Measurements from ENCODE around the gene CCSER2.

Gene CCSER2

GRCh38 chr10:84329196-84329611 lies 815 bp downstream of the CCSER2 start:
- DNase-seq (ENCODE audit: insufficient read length, low spot score) (no peak), FAIRE-seq (peak; percentile 79)
- no peak for TF ChIP-seq POLR2A (IDR thresholded peaks at IDR 0.05; ENCODE audit: low read depth, low read length)

- TF ChIP-seq POLR2A (IDR thresholded peaks at IDR 0.05; ENCODE audit: low read depth, low read length) = no peak
- FAIRE-seq (peak; percentile 38), DNase-seq (ENCODE audit: insufficient read length, low spot score) (no peak)
Observed at GRCh38 chr10:84329986-84330651, 1.7 kb downstream of the CCSER2 start.

DNA sequence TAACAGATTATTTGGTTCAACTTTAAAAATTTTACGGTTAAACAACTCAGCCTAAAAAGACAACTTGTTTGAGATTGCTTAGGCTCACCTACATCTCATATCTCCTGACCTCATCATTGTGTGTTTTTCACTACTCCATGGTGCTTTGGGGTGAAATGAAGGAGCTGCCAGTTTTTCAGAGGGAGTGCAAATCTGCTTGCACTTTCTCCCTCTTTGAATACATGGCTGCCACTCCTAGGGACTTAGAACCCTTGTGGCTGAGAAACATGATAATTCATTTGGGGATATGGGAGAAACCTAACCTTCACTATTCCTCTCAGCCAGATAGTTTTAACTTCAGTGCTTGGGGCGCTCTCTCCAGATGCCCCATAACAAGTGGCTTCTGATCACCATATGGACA lies 2.7 kb downstream of the CCSER2 start:
- no peak for TF ChIP-seq POLR2A (IDR thresholded peaks at IDR 0.05; ENCODE audit: low read depth, low read length)
- FAIRE-seq (no peak), DNase-seq (ENCODE audit: insufficient read length, low spot score) (no peak)

GRCh38 chr10:84333864-84334451 lies 5.6 kb downstream of the CCSER2 start:
- FAIRE-seq (peak; percentile 97), DNase-seq (ENCODE audit: insufficient read length, low spot score) (peak; percentile 26)
- TF ChIP-seq POLR2A (IDR thresholded peaks at IDR 0.05; ENCODE audit: low read depth, low read length) = no peak

DNA sequence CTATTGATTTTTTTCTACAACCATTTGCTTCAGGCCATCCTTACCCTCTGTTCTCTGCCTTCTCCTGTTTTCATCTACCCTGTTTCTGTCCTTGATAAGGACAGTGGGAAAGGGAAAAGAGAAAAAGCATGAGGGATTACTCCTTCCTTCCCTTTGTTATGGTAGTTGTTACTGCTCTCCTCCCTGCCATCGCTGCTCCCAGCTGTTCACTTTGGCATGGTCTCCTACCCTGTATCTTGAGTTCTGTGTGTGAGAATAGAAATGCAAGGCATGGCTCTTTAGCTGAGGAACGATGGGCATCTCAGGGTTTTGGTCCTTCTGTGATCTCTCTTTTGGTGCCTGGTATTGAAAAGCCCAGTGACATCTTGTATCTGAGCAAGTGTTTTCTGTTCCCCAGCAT lies 6.4 kb downstream of the CCSER2 start:
- peak; percentile 6 for FAIRE-seq
- DNase-seq (ENCODE audit: insufficient read length, low spot score) = no peak
- no peak for TF ChIP-seq POLR2A (IDR thresholded peaks at IDR 0.05; ENCODE audit: low read depth, low read length)

- no peak for FAIRE-seq
- no peak for TF ChIP-seq POLR2A (IDR thresholded peaks at IDR 0.05; ENCODE audit: low read depth, low read length)
- DNase-seq (ENCODE audit: insufficient read length, low spot score) = no peak
Observed at GRCh38 chr10:84335516-84335915, 7.1 kb downstream of the CCSER2 start.

DNA sequence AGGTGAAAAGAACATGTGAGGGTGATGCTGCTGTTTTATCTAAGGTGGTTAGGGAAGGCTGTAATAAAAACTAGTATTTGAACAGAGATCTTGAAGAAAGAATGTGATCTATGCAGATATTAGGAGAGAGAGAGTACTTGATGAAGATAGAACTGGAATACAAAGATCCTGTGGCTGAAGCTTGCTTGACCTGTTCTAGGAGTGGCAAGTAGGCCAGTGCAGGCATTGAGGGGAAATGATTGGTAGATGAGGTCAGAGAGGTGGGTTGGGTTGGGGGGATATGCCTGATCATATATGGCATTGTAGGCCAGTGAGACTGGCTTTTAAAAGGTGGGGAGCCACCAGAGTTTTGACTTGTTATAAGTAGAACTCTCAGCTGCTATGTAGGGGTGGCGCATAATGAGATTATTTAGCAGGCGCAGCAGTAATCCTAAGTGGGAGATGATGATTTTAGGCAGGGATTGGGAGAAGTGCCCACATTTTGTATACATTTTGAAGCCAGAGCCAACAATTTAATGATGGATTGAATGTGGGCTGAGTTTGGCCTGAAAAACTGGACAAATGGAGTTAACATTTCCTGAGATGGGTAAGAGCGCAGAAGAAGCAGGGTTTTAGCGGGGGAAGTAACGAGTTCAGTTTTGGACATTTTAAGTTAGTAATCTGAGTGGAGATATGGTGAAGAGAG lies 8.2 kb downstream of the CCSER2 start:
- TF ChIP-seq POLR2A (IDR thresholded peaks at IDR 0.05; ENCODE audit: low read depth, low read length) = no peak
- no peak for DNase-seq (ENCODE audit: insufficient read length, low spot score)
- FAIRE-seq = peak; percentile 58

DNA sequence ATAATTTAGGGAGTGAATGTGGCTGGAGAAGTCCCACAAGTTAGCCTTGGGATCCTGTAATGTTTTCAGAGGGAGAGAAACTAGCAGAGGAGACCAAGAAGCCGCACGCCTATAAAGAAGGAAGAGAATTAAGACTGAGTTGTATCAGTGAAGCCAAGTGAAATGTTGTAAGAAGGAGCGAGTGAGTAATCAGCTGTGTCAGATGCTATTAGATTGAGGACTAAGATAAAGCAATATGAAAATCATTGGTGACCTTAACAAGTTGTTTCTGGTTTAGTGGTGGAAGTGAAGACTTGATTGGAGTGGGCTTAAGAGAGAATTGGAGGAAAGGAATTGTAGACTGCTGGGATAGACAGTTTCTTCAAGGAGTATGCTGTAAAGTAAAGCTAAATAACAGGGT lies 8.8 kb downstream of the CCSER2 start:
- TF ChIP-seq POLR2A (IDR thresholded peaks at IDR 0.05; ENCODE audit: low read depth, low read length) = no peak
- no peak for DNase-seq (ENCODE audit: insufficient read length, low spot score)
- FAIRE-seq = peak; percentile 78

DNA sequence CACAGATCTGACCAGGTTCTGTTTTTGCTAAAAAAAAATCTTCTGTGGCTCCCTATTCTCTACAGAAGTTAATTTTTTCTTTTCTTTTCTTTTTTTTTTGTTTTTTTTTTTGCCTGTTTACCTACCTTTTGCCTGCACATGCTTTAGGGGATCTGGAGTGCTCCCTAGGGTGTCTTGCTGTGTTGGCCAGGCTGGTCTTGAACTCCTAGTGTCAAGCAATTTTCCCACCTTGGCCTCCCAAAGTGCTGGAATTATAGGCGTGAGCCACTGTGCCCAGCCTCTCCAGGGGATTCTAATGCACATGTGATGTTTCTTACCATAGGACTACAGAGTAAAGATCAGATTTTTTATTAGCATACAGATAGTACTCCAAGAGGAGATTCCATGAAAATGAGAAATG lies 10.6 kb downstream of the CCSER2 start:
- FAIRE-seq = no peak
- TF ChIP-seq POLR2A (IDR thresholded peaks at IDR 0.05; ENCODE audit: low read depth, low read length) = no peak
- no peak for DNase-seq (ENCODE audit: insufficient read length, low spot score)

GRCh38 chr10:84340187-84340586 lies 11.8 kb downstream of the CCSER2 start:
- DNase-seq (ENCODE audit: insufficient read length, low spot score) (no peak), FAIRE-seq (no peak)
- TF ChIP-seq POLR2A (IDR thresholded peaks at IDR 0.05; ENCODE audit: low read depth, low read length) = no peak

DNA sequence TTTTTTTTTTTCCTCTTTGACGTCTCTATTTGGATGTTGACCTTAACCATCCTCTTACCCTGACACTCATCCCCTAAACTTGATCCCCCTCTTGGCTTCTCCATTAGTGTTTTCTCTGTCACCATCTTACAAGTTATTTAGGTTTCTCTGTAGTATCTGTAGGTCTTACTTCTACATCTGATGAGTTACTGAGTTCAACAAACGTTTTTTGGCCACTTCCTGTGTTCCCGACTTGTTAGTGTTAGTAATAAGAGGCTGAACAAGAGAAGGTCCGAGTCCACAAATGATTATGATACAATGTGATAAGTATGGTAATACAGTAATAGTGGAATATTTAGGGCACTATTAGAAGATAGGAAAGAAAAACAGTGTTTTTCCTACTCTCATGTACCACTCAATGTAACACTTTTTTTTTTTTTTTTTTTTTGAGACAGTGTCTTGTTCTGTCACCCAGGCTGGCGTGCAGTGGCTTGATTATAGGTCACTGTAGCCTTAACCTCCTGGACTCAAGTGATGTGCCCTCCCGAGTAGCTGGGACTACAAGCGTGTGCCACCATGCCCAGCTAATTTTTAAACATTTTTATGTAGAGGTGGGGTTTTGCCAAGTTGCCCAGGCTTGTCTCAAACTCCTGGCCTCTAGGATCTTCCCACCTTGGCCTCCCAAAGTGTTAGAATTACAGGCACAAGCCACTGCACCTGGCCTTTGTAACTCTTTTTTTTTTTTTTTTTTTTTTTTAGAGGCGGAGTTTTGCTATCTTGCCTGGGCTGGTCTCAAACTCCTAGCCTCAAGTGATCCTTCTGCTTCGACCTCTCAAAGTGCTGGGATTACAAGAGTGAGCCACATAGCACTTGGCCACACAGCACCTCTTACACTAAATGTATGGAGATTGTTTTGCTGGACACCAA lies 12.5 kb downstream of the CCSER2 start:
- no peak for DNase-seq (ENCODE audit: insufficient read length, low spot score)
- no peak for TF ChIP-seq POLR2A (IDR thresholded peaks at IDR 0.05; ENCODE audit: low read depth, low read length)
- FAIRE-seq = peak; percentile 50

GRCh38 chr10:84341538-84341856 lies 13.1 kb downstream of the CCSER2 start:
- no peak for FAIRE-seq
- no peak for DNase-seq (ENCODE audit: insufficient read length, low spot score)
- no peak for TF ChIP-seq POLR2A (IDR thresholded peaks at IDR 0.05; ENCODE audit: low read depth, low read length)

DNA sequence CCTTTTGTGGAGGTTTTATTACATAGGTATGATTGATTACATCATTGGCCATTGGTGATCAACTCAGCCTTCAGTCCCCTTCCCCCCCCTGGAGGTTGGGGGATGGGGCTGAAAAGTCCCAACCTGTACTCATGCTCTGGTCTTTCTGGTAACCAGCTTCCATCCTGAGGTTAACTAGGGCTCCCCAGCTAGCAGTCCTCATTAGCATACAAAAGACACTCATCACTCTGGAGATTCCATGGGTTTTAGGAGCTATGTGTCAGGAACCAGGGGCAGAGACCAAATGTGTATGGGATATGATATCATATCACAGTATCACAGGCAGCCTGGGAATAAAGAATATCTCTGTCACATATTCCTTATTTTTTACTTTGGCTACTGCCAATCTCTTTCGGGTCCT lies 13.6 kb downstream of the CCSER2 start:
- TF ChIP-seq POLR2A (IDR thresholded peaks at IDR 0.05; ENCODE audit: low read depth, low read length) = no peak
- no peak for FAIRE-seq
- DNase-seq (ENCODE audit: insufficient read length, low spot score) = no peak

- DNase-seq (ENCODE audit: insufficient read length, low spot score) (no peak), FAIRE-seq (peak; percentile 33)
- TF ChIP-seq POLR2A (IDR thresholded peaks at IDR 0.05; ENCODE audit: low read depth, low read length) = no peak
Observed at GRCh38 chr10:84342584-84342983, 14.2 kb downstream of the CCSER2 start.

All from H54 (cell line).